Ovary (tissue), 3 donors: ENCODE measurements around the gene PFKFB2.

Experiments
- CTCF ChIP-seq, 3 donors: fragments of 450-650 bp in 2 of 3; fragments of 200-600 bp in 1 of 3; IDR thresholded peaks; one replicate each; pipeline versions ENCODE4 v1.5.1 to v1.8.0; 2016 to 2022; ENCODE audit warnings: antibody characterized with exemption in 3 of 3, mild to moderate bottlenecking in 1 of 3
- EP300 ChIP-seq: sonication (generic); formaldehyde crosslinking; IDR thresholded peaks from one replicate; pipeline ENCODE4 v1.6.1; 2017; ENCODE audit warnings: antibody characterized with exemption
- POLR2A ChIP-seq: fragments of 450-650 bp; IDR thresholded peaks from one replicate; pipeline ENCODE4 v1.6.1; 2017; ENCODE audit warnings: antibody characterized with exemption, mild to moderate bottlenecking, moderate library complexity
- donor health status: DM: no; HTN: no; CAD: no.

- TF ChIP-seq CTCF (IDR thresholded peaks at IDR 0.05) (no peak), EP300 (no peak), POLR2A (no peak)
Measured at GRCh38 chr1:207024202-207025145, 28.6 kb upstream of the PFKFB2 start.
